Measurements from ENCODE around the gene RNF103.
"Not testable (repeated sequence)": the region's sequence is repeated elsewhere in the genome, so short reads cannot be mapped to it uniquely, and the experiment has no call there.

The RNF103 gene

GRCh38 chr2:86623494-86624266 lies at the start of gene RNF103:
RNF103 (minus strand) TSS chr2:86623865; CDS start chr2:86622886, 979 bp downstream.
- FAIRE-seq = no peak

GRCh38 chr2:86673011-86673410 lies 49.3 kb upstream of the RNF103 start:
- no peak for FAIRE-seq

GRCh38 chr2:86672027-86672545 lies 48.4 kb upstream of the RNF103 start:
- no peak for FAIRE-seq

GRCh38 chr2:86671337-86671981 lies 47.8 kb upstream of the RNF103 start:
- no peak for FAIRE-seq

- not testable (repeated sequence) for FAIRE-seq
Observed at GRCh38 chr2:86669323-86669722, 45.7 kb upstream of the RNF103 start.

GRCh38 chr2:86661333-86661732 lies 37.7 kb upstream of the RNF103 start:
- FAIRE-seq = no peak

GRCh38 chr2:86650188-86650587 lies 26.5 kb upstream of the RNF103 start:
- no peak for FAIRE-seq

- peak; percentile 88 for FAIRE-seq
Observed at GRCh38 chr2:86649119-86649947, 25.7 kb upstream of the RNF103 start.

GRCh38 chr2:86648681-86649080 lies 25.0 kb upstream of the RNF103 start:
- FAIRE-seq = no peak

GRCh38 chr2:86646865-86647264 lies 23.2 kb upstream of the RNF103 start:
- FAIRE-seq = no peak

GRCh38 chr2:86646329-86646728 lies 22.7 kb upstream of the RNF103 start:
- no peak for FAIRE-seq

GRCh38 chr2:86645752-86646151 lies 22.1 kb upstream of the RNF103 start:
- FAIRE-seq = no peak

- no peak for FAIRE-seq
Observed at GRCh38 chr2:86638712-86639111, 15.0 kb upstream of the RNF103 start.

GRCh38 chr2:86636842-86637241 lies 13.2 kb upstream of the RNF103 start:
- no peak for FAIRE-seq

GRCh38 chr2:86634352-86634751 lies 10.7 kb upstream of the RNF103 start:
- FAIRE-seq = no peak

GRCh38 chr2:86633155-86633651 lies 9.5 kb upstream of the RNF103 start:
- FAIRE-seq = no peak

GRCh38 chr2:86632672-86633071 lies 9.0 kb upstream of the RNF103 start:
- no peak for FAIRE-seq

GRCh38 chr2:86631846-86632485 lies 8.3 kb upstream of the RNF103 start:
- no peak for FAIRE-seq

GRCh38 chr2:86628091-86628522 lies 4.4 kb upstream of the RNF103 start:
- FAIRE-seq = no peak

GRCh38 chr2:86627550-86627949 lies 3.9 kb upstream of the RNF103 start:
- no peak for FAIRE-seq

GRCh38 chr2:86625096-86625495 lies 1.4 kb upstream of the RNF103 start:
- FAIRE-seq = no peak

- FAIRE-seq = no peak
Observed at GRCh38 chr2:86624267-86624547, 542 bp upstream of the RNF103 start.

GRCh38 chr2:86623043-86623493 lies 597 bp downstream of the RNF103 start:
- no peak for FAIRE-seq
